Activated naive CD4-positive, alpha-beta T cell treated with anti-CD3 and anti-CD28 coated beads, Interleukin-2, amount 50 U/mL, for 24 hours (primary cell): ENCODE data around the gene BRPF1.

Experiments
- H3K27ac Mint-ChIP-seq: one replicate; pipeline ENCODE4 v1.8.0; 2021; ENCODE audit warnings: mild to moderate bottlenecking, mixed read lengths
- H3K27me3 Mint-ChIP-seq: one replicate; pipeline ENCODE4 v1.8.0; 2021; ENCODE audit warnings: mixed read lengths
- H3K36me3 Mint-ChIP-seq: one replicate; pipeline ENCODE4 v1.8.0; 2021; ENCODE audit warnings: mixed read lengths
- H3K4me1 Mint-ChIP-seq: one replicate; pipeline ENCODE4 v1.8.0; 2021; ENCODE audit warnings: mixed read lengths
- H3K4me3 Mint-ChIP-seq: one replicate; pipeline ENCODE4 v1.8.0; 2021; ENCODE audit warnings: mild to moderate bottlenecking, mixed read lengths
- H3K9me3 Mint-ChIP-seq: one replicate; pipeline ENCODE4 v1.8.0; 2021; ENCODE audit warnings: mixed read lengths

Gene BRPF1

GRCh38 chr3:9781978-9782603, 50.6 kb downstream of the BRPF1 start:
- no peaks in the 10 kb centered on the region for H3K27me3 Mint-ChIP-seq
- no peak overlapping the region for H3K27ac Mint-ChIP-seq
- H3K9me3 Mint-ChIP-seq, result peaks cover 3% of the 10 kb centered on the region
- no peak overlapping the region for H3K4me3 Mint-ChIP-seq
- peaks cover 69% of the 10 kb centered on the region for H3K4me1 Mint-ChIP-seq
- H3K36me3 Mint-ChIP-seq, result peaks cover 11% of the 10 kb centered on the region

- peaks cover 69% of the 10 kb centered on the region for H3K4me1 Mint-ChIP-seq
- no peaks in the 10 kb centered on the region for H3K27me3 Mint-ChIP-seq
- peaks cover 12% of the 10 kb centered on the region for H3K36me3 Mint-ChIP-seq
- H3K9me3 Mint-ChIP-seq, result peaks cover under 1% of the 10 kb centered on the region
- H3K4me3 Mint-ChIP-seq, result no peak overlapping the region
- H3K27ac Mint-ChIP-seq, result no peak overlapping the region
Observed at GRCh38 chr3:9782770-9783169, 51.2 kb downstream of the BRPF1 start.

GRCh38 chr3:9783954-9784353, 52.4 kb downstream of the BRPF1 start:
- no peaks in the 10 kb centered on the region for H3K9me3 Mint-ChIP-seq
- no peak overlapping the region for H3K4me3 Mint-ChIP-seq
- H3K36me3 Mint-ChIP-seq, result peaks cover 13% of the 10 kb centered on the region
- H3K27ac Mint-ChIP-seq, result no peak overlapping the region
- no peaks in the 10 kb centered on the region for H3K27me3 Mint-ChIP-seq
- peaks cover 61% of the 10 kb centered on the region for H3K4me1 Mint-ChIP-seq

GRCh38 chr3:9784965-9785364, 53.4 kb downstream of the BRPF1 start:
- H3K4me1 Mint-ChIP-seq, result peaks cover 61% of the 10 kb centered on the region
- no peak overlapping the region for H3K4me3 Mint-ChIP-seq
- H3K27me3 Mint-ChIP-seq, result no peaks in the 10 kb centered on the region
- no peaks in the 10 kb centered on the region for H3K9me3 Mint-ChIP-seq
- no peak overlapping the region for H3K27ac Mint-ChIP-seq
- peaks cover 19% of the 10 kb centered on the region for H3K36me3 Mint-ChIP-seq

DNA sequence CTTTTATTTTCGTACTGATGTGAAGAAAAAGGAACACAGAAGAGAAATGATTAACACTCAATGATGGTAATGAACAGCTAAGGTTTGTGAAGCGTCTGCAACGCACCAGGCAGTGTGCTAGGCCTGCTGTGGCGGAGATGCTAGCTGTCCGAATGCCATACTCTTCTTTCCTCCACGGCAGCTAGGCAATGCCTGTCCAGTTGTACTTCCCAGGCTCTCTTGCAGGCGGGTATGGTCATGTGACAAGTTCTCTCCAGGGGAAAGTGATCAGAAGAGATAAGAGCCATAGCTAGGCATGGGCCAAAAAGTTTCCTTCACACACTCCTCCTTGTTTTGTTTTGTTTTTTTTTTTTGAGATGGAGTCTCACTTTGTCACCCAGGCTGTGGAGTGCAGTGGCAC, 54.1 kb downstream of the BRPF1 start:
- no peak overlapping the region for H3K27ac Mint-ChIP-seq
- peaks cover 20% of the 10 kb centered on the region for H3K36me3 Mint-ChIP-seq
- H3K4me1 Mint-ChIP-seq, result peaks cover 61% of the 10 kb centered on the region
- no peaks in the 10 kb centered on the region for H3K9me3 Mint-ChIP-seq
- no peak overlapping the region for H3K4me3 Mint-ChIP-seq
- no peaks in the 10 kb centered on the region for H3K27me3 Mint-ChIP-seq

- Mint-ChIP-seq H3K4me3 (no peak overlapping the region), H3K27me3 (no peaks in the 10 kb centered on the region), H3K27ac (peak overlapping the region; percentile 62), H3K9me3 (no peaks in the 10 kb centered on the region), H3K4me1 (peaks cover 62% of the 10 kb centered on the region), H3K36me3 (peaks cover 20% of the 10 kb centered on the region)
Observed at GRCh38 chr3:9786209-9786739, 54.7 kb downstream of the BRPF1 start.

DNA sequence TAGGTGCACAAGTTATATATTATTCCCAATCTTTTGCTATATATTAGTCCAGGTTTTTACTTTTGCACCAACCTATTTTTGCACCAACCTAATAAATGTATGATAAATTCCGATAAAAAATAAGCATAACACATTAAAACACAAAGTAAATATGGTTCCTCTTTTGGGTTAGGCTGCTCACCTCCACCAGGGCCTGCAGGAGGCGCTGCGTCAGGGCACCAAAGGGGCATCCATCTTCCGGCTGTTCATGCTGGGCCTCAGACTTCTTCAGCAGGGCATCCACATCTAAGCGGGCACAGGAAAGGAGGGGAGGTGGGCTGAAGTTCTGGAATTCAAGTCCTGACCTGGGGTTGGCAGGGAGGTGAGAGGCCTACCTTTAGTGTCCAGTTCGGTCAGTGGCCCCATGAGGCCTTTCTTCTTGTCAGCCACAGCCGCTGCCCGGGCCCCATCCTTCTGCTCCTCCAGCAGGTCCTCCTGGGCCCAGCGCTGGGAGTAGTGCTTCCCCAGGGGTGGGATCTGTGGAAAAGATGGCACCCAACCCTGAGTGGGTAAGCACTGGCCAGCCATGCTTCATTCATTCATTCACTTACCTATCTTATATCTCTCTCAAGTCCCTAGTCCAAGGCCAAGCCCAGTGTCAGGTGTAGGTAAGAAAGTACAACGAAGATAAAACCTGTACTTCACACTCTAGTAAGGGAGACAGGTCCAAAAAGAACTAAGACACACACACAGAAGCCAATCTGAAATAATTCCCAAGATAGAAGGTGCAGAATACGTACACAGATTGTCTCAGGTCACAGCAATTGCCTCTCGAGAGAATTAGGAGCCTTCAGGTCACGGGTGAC, 55.5 kb downstream of the BRPF1 start:
- Mint-ChIP-seq H3K27ac (peak overlapping the region; percentile 92), H3K4me3 (peak overlapping the region; percentile 52), H3K9me3 (no peaks in the 10 kb centered on the region), H3K4me1 (peaks cover 65% of the 10 kb centered on the region), H3K27me3 (no peaks in the 10 kb centered on the region), H3K36me3 (peaks cover 19% of the 10 kb centered on the region)

- H3K9me3 Mint-ChIP-seq, result no peaks in the 10 kb centered on the region
- H3K27me3 Mint-ChIP-seq, result no peaks in the 10 kb centered on the region
- H3K27ac Mint-ChIP-seq, result peak overlapping the region; percentile 92
- peaks cover 18% of the 10 kb centered on the region for H3K36me3 Mint-ChIP-seq
- H3K4me3 Mint-ChIP-seq, result peak overlapping the region; percentile 52
- peaks cover 59% of the 10 kb centered on the region for H3K4me1 Mint-ChIP-seq
Observed at GRCh38 chr3:9787714-9788113, 56.2 kb downstream of the BRPF1 start.

DNA sequence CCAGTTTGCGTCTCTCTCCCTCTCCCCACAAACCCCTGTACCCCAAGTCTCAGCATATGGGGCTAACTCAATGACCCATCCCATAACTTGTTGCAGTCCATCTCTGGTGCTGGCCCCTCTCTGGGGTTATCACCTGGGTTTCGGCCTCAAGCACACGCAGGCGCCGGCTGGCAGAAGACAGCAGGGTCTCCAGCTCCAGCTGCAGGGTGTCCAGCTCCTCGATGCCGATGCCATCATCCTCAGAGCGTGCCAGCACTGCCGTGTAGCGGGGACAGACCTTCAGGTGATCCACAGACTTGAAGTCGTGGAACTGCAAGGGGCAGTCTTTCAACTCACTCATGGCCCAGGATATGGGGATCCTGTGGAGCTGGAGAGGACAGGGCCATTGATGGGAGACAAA, 59.6 kb downstream of the BRPF1 start:
- no peaks in the 10 kb centered on the region for H3K9me3 Mint-ChIP-seq
- H3K4me1 Mint-ChIP-seq, result peaks cover 70% of the 10 kb centered on the region
- H3K4me3 Mint-ChIP-seq, result peak overlapping the region; percentile 47
- H3K36me3 Mint-ChIP-seq, result peaks cover 25% of the 10 kb centered on the region
- H3K27me3 Mint-ChIP-seq, result no peaks in the 10 kb centered on the region
- no peak overlapping the region for H3K27ac Mint-ChIP-seq

- no peaks in the 10 kb centered on the region for H3K27me3 Mint-ChIP-seq
- H3K9me3 Mint-ChIP-seq, result no peaks in the 10 kb centered on the region
- peaks cover 67% of the 10 kb centered on the region for H3K4me1 Mint-ChIP-seq
- H3K27ac Mint-ChIP-seq, result peak overlapping the region; percentile 99
- H3K36me3 Mint-ChIP-seq, result peaks cover 26% of the 10 kb centered on the region
- H3K4me3 Mint-ChIP-seq, result peak overlapping the region; percentile 95
Observed at GRCh38 chr3:9791790-9792404, 60.4 kb downstream of the BRPF1 start.

DNA sequence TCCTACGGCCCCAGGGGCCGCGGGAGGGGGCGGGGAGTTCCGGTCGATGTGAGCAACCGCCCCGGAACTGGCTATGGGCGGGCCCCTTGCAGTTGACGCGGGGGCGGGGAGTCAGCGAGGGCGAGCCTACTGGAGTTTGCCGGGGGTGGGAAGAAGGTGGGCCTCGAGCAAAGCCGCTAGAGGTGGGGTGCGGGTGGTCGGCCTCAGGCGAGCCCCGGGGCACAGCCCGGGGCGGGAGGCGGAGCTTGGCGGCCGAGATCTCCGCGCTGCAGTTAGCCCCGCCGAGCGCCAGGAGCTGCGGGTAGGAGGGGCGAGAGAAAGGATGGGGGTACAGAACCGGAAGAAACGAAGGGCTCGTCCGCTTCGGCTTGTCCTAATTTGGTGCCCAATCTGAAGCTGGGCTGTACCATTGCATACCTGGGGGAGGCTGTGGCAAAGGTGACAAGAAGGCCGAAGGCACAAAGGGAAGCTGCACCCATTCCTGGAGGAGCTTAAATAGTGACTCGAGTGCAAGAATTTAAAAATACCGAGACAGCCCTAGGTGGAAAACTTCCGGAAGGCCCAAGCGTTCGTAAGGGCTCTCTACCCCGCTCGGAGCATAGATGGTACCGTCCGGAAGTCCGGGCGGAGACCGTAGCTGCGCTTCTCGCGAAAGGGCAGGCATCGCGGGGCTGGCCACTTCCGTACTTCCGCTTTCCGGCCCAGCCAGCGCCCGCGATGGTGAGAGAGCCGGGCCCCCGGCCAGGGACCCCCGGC, 61.0 kb downstream of the BRPF1 start, which contains the start of the genes ARPC4 and TADA3:
TSS of gene ARPC4 (plus strand) at position 678 of the 756 bp plus-strand sequence. CDS start at position 718, 40 bp downstream.
TSS of gene TADA3 (minus strand) at position 69 of the 756 bp plus-strand sequence. CDS start 1,007 bp downstream, outside the sequence.
- H3K36me3 Mint-ChIP-seq, result peaks cover 26% of the 10 kb centered on the region
- peaks cover 67% of the 10 kb centered on the region for H3K4me1 Mint-ChIP-seq
- no peaks in the 10 kb centered on the region for H3K9me3 Mint-ChIP-seq
- H3K4me3 Mint-ChIP-seq, result peak within 1 kb of the TSS; percentile 95
- H3K27me3 Mint-ChIP-seq, result no peaks in the 10 kb centered on the region
- peak within 1 kb of the TSS; percentile 99 for H3K27ac Mint-ChIP-seq

- no peaks in the 10 kb centered on the region for H3K9me3 Mint-ChIP-seq
Observed at GRCh38 chr3:9793161-9793781, 61.7 kb downstream of the BRPF1 start.

GRCh38 chr3:9794400-9794799, 62.9 kb downstream of the BRPF1 start:
- H3K4me3 Mint-ChIP-seq, result peak overlapping the region; percentile 95
- H3K36me3 Mint-ChIP-seq, result peaks cover 18% of the 10 kb centered on the region
- peak overlapping the region; percentile 99 for H3K27ac Mint-ChIP-seq
- no peaks in the 10 kb centered on the region for H3K9me3 Mint-ChIP-seq
- no peaks in the 10 kb centered on the region for H3K27me3 Mint-ChIP-seq
- peaks cover 63% of the 10 kb centered on the region for H3K4me1 Mint-ChIP-seq

More at GRCh38 chr3:9793161-9793781, 61.7 kb downstream of the BRPF1 start:
- H3K4me1 Mint-ChIP-seq, result peaks cover 67% of the 10 kb centered on the region
- H3K36me3 Mint-ChIP-seq, result peaks cover 23% of the 10 kb centered on the region
- H3K27ac Mint-ChIP-seq, result peak overlapping the region; percentile 99
- peak overlapping the region; percentile 95 for H3K4me3 Mint-ChIP-seq
- no peaks in the 10 kb centered on the region for H3K27me3 Mint-ChIP-seq

DNA sequence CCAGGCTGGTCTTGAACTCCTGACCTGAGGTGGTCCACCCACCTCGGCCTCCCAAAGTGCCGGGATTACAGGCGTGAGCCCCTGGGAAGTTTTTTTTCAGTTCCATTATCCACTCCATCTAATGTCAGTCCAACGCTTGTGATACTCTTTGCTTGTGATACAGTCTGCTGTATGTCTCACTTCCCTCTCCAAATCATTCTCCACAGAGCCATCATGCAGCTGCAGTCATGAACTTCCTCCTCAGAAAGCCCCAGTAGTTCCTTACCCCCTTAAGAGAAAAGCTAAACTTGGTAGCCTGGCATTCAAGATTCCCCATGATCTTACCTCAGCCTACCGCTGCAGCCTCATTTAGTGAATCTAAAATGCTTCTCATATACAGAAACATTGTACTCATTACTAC, 63.7 kb downstream of the BRPF1 start:
- H3K36me3 Mint-ChIP-seq, result peaks cover 16% of the 10 kb centered on the region
- H3K27me3 Mint-ChIP-seq, result no peaks in the 10 kb centered on the region
- peaks cover 54% of the 10 kb centered on the region for H3K4me1 Mint-ChIP-seq
- peak overlapping the region; percentile 77 for H3K4me3 Mint-ChIP-seq
- H3K27ac Mint-ChIP-seq, result peak overlapping the region; percentile 86
- H3K9me3 Mint-ChIP-seq, result no peaks in the 10 kb centered on the region
